ENCODE results near the gene UTF1.
"Not testable (repeated sequence)": the region's sequence is repeated elsewhere in the genome, so short reads cannot be mapped to it uniquely, and the experiment has no call there.

UTF1 gene

GRCh38 chr10:133260895-133261725, 31.1 kb downstream of the UTF1 start:
- Mint-ChIP-seq H3K4me3 (peak overlapping the region; percentile 88 to 91), H3K36me3 (peaks cover 6 to 13% of the 10 kb centered on the region in 2 donors), H3K9me3 (no peaks in the 10 kb centered on the region), H3K4me1 (peaks cover 46 to 70% of the 10 kb centered on the region in 2 donors), H3K27me3 (no peaks in the 10 kb centered on the region), H3K27ac (peak overlapping the region; percentile 97)
- peak; percentile 78 to 80 for ATAC-seq (replicated peaks)
- peak; percentile 86 for DNase-seq

GRCh38 chr10:133261726-133262325, 31.8 kb downstream of the UTF1 start:
- peak overlapping the region; percentile 97 for H3K27ac Mint-ChIP-seq
- H3K36me3 Mint-ChIP-seq = peaks cover 6 to 13% of the 10 kb centered on the region in 2 donors
- peak overlapping the region; percentile 88 to 91 for H3K4me3 Mint-ChIP-seq
- DNase-seq (peak; percentile 71), ATAC-seq (replicated peaks) (peak; percentile 53 to 67)
- no peaks in the 10 kb centered on the region for H3K27me3 Mint-ChIP-seq
- no peaks in the 10 kb centered on the region for H3K9me3 Mint-ChIP-seq
- H3K4me1 Mint-ChIP-seq = peaks cover 46 to 70% of the 10 kb centered on the region in 2 donors

- peak overlapping the region in 1 of 2 donors; percentile 14 for H3K4me3 Mint-ChIP-seq
- ATAC-seq (replicated peaks) = no peak
- peaks cover 7 to 13% of the 10 kb centered on the region in 2 donors for H3K36me3 Mint-ChIP-seq
- H3K9me3 Mint-ChIP-seq = no peaks in the 10 kb centered on the region
- no peak for DNase-seq
- H3K4me1 Mint-ChIP-seq = peaks cover 41 to 65% of the 10 kb centered on the region in 2 donors
- no peaks in the 10 kb centered on the region for H3K27me3 Mint-ChIP-seq
- H3K27ac Mint-ChIP-seq = no peak overlapping the region
These were observed 32.7 kb downstream of the UTF1 start for GRCh38 chr10:133262696-133263095.

GRCh38 chr10:133263674-133264073, 33.7 kb downstream of the UTF1 start:
- ATAC-seq (replicated peaks) (no peak), DNase-seq (no peak)
- no peaks in the 10 kb centered on the region for H3K9me3 Mint-ChIP-seq
- no peak overlapping the region for H3K27ac Mint-ChIP-seq
- no peaks in the 10 kb centered on the region for H3K27me3 Mint-ChIP-seq
- H3K36me3 Mint-ChIP-seq = peaks cover 11 to 13% of the 10 kb centered on the region in 2 donors
- H3K4me1 Mint-ChIP-seq = peaks cover 34 to 56% of the 10 kb centered on the region in 2 donors
- H3K4me3 Mint-ChIP-seq = no peak overlapping the region

GRCh38 chr10:133264461-133264860, 34.4 kb downstream of the UTF1 start:
- Mint-ChIP-seq H3K4me1 (peaks cover 29 to 48% of the 10 kb centered on the region in 2 donors), H3K27ac (peak overlapping the region; percentile 87), H3K9me3 (no peaks in the 10 kb centered on the region)

GRCh38 chr10:133265052-133265451, 35.0 kb downstream of the UTF1 start:
- H3K27ac Mint-ChIP-seq = peak overlapping the region; percentile 62
- H3K36me3 Mint-ChIP-seq = peaks cover 14 to 15% of the 10 kb centered on the region in 2 donors
- H3K4me3 Mint-ChIP-seq; H3K27me3 Mint-ChIP-seq; DNase-seq; H3K9me3 Mint-ChIP-seq; ATAC-seq (replicated peaks): not testable (repeated sequence)
- H3K4me1 Mint-ChIP-seq = peaks cover 25 to 42% of the 10 kb centered on the region in 2 donors

More at GRCh38 chr10:133264461-133264860, 34.4 kb downstream of the UTF1 start:
- ATAC-seq (replicated peaks) (no peak), DNase-seq (no peak)
- no peak overlapping the region for H3K4me3 Mint-ChIP-seq
- H3K27me3 Mint-ChIP-seq = no peaks in the 10 kb centered on the region
- H3K36me3 Mint-ChIP-seq = peaks cover 13 to 15% of the 10 kb centered on the region in 2 donors

- DNase-seq (no peak), ATAC-seq (replicated peaks) (no peak)
- Mint-ChIP-seq H3K36me3 (peaks cover 18% of the 10 kb centered on the region in 2 donors), H3K27ac (no peak overlapping the region), H3K4me1 (peaks cover 15 to 31% of the 10 kb centered on the region in 2 donors), H3K27me3 (no peaks in the 10 kb centered on the region), H3K9me3 (no peaks in the 10 kb centered on the region), H3K4me3 (no peak overlapping the region)
These were observed 36.2 kb downstream of the UTF1 start for GRCh38 chr10:133266056-133266795.

GRCh38 chr10:133267293-133267692, 37.3 kb downstream of the UTF1 start:
- H3K36me3 Mint-ChIP-seq = peaks cover 24 to 26% of the 10 kb centered on the region in 2 donors
- no peaks in the 10 kb centered on the region for H3K27me3 Mint-ChIP-seq
- H3K27ac Mint-ChIP-seq = no peak overlapping the region
- H3K4me3 Mint-ChIP-seq = no peak overlapping the region
- no peak for ATAC-seq (replicated peaks)
- peaks cover 14 to 36% of the 10 kb centered on the region in 2 donors for H3K4me1 Mint-ChIP-seq
- DNase-seq = no peak
- no peaks in the 10 kb centered on the region for H3K9me3 Mint-ChIP-seq

GRCh38 chr10:133267829-133268228, 37.8 kb downstream of the UTF1 start:
- no peak overlapping the region for H3K27ac Mint-ChIP-seq
- ATAC-seq (replicated peaks) (no peak), DNase-seq (no peak)
- H3K4me3 Mint-ChIP-seq = no peak overlapping the region
- H3K9me3 Mint-ChIP-seq = no peaks in the 10 kb centered on the region
- H3K4me1 Mint-ChIP-seq = peaks cover 14 to 32% of the 10 kb centered on the region in 2 donors
- H3K27me3 Mint-ChIP-seq = no peaks in the 10 kb centered on the region
- H3K36me3 Mint-ChIP-seq = peaks cover 27 to 29% of the 10 kb centered on the region in 2 donors

GRCh38 chr10:133268532-133268931, 38.5 kb downstream of the UTF1 start:
- Mint-ChIP-seq H3K9me3 (no peaks in the 10 kb centered on the region), H3K4me1 (peaks cover 14 to 28% of the 10 kb centered on the region in 2 donors), H3K27me3 (no peaks in the 10 kb centered on the region), H3K27ac (peak overlapping the region; percentile 42), H3K4me3 (no peak overlapping the region), H3K36me3 (peaks cover 27 to 29% of the 10 kb centered on the region in 2 donors)
- ATAC-seq (replicated peaks) = no peak
- DNase-seq = no peak

- DNase-seq (no peak), ATAC-seq (replicated peaks) (no peak)
- H3K9me3 Mint-ChIP-seq = no peaks in the 10 kb centered on the region
- peaks cover 10 to 20% of the 10 kb centered on the region in 2 donors for H3K4me1 Mint-ChIP-seq
- no peak overlapping the region for H3K27ac Mint-ChIP-seq
- H3K4me3 Mint-ChIP-seq = no peak overlapping the region
- H3K36me3 Mint-ChIP-seq = peaks cover 24 to 26% of the 10 kb centered on the region in 2 donors
- no peaks in the 10 kb centered on the region for H3K27me3 Mint-ChIP-seq
These were observed 39.4 kb downstream of the UTF1 start for GRCh38 chr10:133269367-133269766.

- peaks cover 9 to 19% of the 10 kb centered on the region in 2 donors for H3K4me1 Mint-ChIP-seq
- peaks cover 24% of the 10 kb centered on the region in 2 donors for H3K36me3 Mint-ChIP-seq
- no peak overlapping the region for H3K4me3 Mint-ChIP-seq
- H3K27ac Mint-ChIP-seq = no peak overlapping the region
- no peaks in the 10 kb centered on the region for H3K27me3 Mint-ChIP-seq
- ATAC-seq (replicated peaks) = no peak
- H3K9me3 Mint-ChIP-seq = no peaks in the 10 kb centered on the region
- DNase-seq = no peak
These were observed 40.2 kb downstream of the UTF1 start for GRCh38 chr10:133270204-133270603.

- Mint-ChIP-seq H3K9me3 (no peaks in the 10 kb centered on the region), H3K27ac (no peak overlapping the region), H3K36me3 (peaks cover 18 to 24% of the 10 kb centered on the region in 2 donors), H3K27me3 (no peaks in the 10 kb centered on the region), H3K4me3 (no peak overlapping the region), H3K4me1 (peaks cover 10 to 22% of the 10 kb centered on the region in 2 donors)
- DNase-seq (no peak), ATAC-seq (replicated peaks) (no peak)
These were observed 40.8 kb downstream of the UTF1 start for GRCh38 chr10:133270773-133271297.
